ENCODE measurements around the gene NUDT22.
"Not testable (repeated sequence)": the region's sequence is repeated elsewhere in the genome, so short reads cannot be mapped to it uniquely, and the experiment has no call there.

Gene NUDT22

DNA sequence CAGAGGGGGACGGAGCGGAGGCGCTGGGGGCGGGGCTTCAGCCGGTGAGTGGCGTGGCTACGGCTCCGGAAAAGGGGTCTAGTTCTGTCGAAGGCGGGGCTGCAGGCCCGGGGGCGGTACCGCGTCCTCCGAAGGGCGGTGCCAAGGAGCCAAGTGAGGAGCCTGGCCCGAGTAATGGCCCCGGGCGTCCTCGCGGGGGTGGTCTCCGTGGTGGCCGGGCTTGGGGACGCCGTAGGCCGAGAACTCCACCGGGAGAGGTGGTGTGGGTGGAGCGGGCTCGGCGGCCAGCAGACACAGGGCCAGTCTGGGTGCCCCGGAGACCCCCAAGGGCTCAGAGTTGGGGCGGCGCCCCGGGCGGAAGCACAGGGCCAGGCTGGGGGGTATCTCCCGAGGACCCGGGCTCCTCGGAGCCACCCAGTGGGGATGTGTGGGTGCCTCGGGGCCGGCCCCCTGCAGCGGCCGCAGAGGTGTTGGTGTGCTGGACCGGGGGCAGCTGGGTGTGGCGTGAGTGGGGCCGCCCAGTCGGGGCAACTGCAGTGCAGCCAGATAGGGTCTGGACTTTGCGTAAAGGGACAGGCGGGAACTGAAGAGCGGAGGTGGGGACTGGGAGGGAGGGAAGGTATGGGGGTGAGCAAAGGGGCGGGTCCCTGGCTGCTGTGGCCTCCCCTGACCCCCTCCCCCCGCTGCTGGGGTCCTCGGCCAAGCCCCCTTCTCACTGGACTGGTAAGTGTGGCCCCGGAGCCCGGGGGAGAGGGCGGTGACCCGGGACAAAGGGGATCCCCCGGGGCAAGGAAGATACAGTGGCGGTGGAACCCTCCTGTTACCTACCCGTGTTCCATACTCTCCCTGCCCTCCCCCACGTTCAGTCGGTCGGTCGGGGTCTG, 15.7 kb downstream of the NUDT22 start:
- peak in 1 of 2 experiments; percentile 98 for DNase-seq (ENCODE audit: low read depth in 2 of 2)

- DNase-seq (ENCODE audit: low read depth in 2 of 2) = no peak
These were observed 17.3 kb downstream of the NUDT22 start for GRCh38 chr11:64243236-64243854.

DNA sequence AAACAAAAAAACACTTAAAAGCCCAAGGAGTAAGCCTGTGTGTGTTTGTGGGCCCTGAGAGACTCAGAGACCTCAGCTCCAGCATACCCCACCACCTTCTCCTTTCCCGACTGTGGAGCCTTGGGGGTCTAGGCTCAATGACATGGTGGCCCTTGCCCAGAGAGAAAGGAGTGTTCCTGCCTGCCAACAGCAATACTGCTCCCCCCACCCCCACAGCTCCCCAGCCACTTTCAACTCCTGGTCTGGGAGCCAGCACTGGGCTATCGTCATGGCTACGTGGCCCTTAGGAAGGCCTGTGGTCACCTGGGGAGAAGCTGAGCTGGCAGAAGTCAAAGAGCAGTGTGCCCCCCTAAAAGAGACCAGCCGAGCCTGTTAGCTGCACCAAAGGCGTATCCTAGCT, 18.0 kb downstream of the NUDT22 start:
- DNase-seq (ENCODE audit: low read depth in 2 of 2) = no peak

DNA sequence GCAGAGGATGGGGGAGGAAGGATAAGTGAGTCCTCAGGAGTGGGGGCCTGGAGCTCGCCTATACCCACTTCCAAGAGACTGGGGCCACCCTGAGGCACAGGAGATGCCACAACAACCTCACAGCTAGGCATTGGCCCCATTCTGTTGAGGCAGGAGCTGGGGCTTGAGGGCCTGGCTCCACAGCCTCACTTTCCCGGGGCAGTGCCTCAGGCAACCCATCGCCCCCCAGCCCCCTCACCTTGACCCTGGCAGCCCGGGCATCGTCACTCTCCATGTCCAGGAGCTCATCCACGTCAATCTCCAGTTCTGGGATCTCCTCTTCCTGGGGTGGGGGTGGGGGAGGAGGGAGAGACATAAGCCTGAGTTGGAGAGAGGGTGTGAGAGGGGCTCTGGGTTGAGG, 18.9 kb downstream of the NUDT22 start:
- DNase-seq (ENCODE audit: low read depth in 2 of 2) = no peak

- DNase-seq (ENCODE audit: low read depth in 2 of 2) = no peak
These were observed 19.3 kb downstream of the NUDT22 start for GRCh38 chr11:64245401-64245796.

GRCh38 chr11:64245797-64246620, 19.9 kb downstream of the NUDT22 start:
- peak; percentile 65 to 68 for DNase-seq (ENCODE audit: low read depth in 2 of 2)

DNA sequence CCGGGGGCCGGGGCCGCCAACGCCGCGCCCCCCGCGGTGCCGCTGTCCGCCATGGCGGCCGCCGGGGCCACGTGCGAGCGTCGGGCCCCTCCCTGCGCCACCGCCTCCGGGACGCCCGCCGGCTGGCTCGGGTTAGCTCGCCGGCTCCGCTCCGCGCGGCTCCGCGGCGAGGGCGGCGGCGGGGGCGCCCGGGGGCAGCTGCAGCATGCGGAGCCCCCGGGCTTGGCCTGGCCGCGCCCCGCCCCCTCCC, 20.5 kb downstream of the NUDT22 start:
- not testable (repeated sequence) for DNase-seq (ENCODE audit: low read depth in 2 of 2)

- DNase-seq (ENCODE audit: low read depth in 2 of 2) = peak; percentile 58 to 60
These were observed 21.0 kb downstream of the NUDT22 start, which contains the start of gene PPP1R14B for GRCh38 chr11:64246871-64247728. Gene PPP1R14B, minus strand, starts transcription at chr11:64246943. Its CDS starts 270 bp downstream, at chr11:64246673.

DNA sequence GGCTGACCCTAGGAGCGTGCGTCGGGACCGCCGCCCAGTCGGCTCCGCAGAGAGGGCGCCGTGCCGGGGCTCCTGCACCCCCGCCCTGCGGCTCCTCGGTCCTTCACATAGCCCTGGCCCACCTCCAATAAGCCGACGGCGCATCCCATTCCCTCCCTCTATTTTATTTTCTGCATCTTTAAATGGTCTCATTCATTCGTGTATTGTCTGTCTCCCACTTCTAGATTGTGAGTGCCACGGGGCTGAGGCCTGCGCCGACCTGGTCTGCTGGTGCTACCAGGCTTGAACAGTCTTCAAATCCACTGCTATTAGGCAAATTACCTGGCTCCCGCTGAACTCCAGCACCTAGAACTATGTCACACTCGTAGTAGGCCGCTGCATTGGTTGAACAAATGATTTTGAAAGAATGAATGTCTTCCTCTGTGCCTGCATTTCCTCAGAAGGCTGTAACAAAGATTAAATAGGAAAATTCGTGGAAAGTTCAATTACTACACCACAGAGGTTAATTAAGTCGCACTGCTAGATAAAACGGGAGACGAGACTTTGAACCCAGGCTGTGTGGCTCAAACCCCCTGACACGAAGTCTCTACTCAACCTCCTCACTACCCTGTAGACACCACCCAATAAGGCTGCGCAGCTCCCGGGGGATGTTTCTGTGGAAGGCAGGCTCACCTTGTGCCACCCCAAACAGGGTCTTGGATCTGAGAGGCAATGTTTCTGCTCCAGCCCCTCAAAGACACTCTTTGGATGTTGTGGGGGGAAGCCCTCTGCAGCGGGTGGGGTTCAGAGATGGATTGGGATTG, 21.9 kb downstream of the NUDT22 start:
- DNase-seq (ENCODE audit: low read depth in 2 of 2) = no peak

DNA sequence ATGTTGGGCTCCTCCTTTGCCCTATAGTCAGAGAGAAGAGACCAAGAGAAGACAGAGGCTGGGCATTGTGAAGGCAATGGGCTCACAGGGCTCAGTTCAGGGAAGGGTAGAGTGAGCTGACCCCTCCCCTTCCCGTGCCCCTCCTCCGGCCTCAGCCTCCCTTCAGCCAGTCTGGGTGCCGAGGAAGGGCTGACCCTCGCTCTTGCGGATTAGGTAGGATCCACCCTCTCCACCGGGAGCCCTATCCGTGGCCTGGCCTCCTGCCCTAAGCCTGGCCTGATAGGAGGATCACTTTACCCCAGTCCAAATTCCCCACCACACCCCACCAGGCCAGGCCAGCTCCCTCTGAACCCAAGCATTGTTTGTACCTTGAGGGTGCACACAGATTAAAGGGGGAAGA, 22.5 kb downstream of the NUDT22 start:
- DNase-seq (ENCODE audit: low read depth in 2 of 2) = no peak

- DNase-seq (ENCODE audit: low read depth in 2 of 2) = no peak
These were observed 23.0 kb downstream of the NUDT22 start for GRCh38 chr11:64249038-64249437.

- no peak for DNase-seq (ENCODE audit: low read depth in 2 of 2)
These were observed 23.7 kb downstream of the NUDT22 start for GRCh38 chr11:64249563-64250414.

DNA sequence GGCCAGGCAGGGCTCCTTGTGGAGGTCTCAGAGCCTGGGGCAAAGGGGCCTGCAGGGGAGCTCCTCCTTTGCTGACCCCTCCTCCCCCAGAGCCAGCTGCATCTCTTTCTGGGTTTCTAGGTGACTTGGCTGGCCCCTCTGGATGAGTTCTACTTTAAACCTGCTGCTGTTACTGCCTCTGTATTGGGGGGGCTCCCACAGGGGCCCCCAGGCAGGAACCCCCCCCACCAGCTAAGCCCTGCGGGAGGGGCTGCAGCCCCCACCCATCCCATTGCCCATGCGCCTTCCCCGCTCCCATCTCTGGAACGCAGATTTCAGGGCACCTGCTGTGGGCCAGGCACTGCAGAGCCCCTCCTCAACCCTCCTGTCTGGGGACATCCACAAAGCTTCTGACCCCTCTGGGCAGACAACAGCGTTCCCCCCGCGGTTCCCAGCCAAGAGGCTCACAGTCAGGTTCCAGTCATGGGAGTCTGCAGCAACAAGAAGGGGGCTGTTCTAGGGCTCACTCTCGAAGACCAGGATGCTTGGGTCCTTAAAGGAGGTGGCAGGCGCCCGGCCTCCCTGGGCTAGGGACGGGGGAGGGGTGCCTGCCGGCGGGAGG, 24.4 kb downstream of the NUDT22 start:
- no peak for DNase-seq (ENCODE audit: low read depth in 2 of 2)

DNA sequence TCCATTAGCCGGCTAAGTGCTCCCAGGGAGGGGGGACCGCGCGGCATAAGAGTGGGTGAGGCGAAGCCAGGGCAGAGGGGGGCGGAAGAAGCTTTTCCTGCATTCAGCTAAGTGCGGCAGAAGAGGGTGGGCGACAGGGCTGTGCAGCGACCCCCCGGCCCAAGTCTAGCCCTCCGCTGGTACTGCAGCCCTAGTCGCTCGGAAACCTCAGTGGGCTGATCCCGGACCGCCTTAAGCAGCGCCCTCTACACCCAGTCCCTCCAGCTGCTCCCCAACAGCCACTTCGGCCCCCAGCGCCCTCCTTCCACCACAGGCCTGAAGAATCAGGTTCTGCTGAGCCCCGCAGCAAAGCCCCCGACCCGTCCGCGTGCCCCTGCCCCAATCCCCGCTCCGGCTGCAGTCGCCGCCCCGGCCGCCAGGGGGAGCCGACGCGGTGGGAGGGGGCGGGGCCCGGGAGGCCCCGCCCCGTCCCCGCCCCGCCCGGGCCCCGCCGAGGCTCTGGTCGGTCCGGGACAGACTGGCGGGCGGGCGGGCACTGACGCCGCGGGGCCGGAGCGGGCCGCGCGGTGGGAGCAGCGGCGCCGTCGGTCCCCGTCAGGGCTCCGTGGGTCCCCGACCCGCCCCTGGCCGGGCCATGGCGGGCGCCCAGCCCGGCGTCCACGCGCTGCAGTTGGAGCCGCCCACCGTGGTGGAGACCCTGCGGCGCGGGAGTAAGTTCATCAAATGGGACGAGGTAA, 25.1 kb downstream of the NUDT22 start, which contains the start of gene PLCB3:
Gene PLCB3 (plus strand): TSS at position 515 of the 737 bp plus-strand sequence. CDS start 120 bp downstream, at position 635.
- DNase-seq (ENCODE audit: low read depth in 2 of 2) = no peak

- DNase-seq (ENCODE audit: low read depth in 2 of 2) = no peak
These were observed 25.6 kb downstream of the NUDT22 start for GRCh38 chr11:64251753-64252002.

GRCh38 chr11:64252003-64252872, 26.2 kb downstream of the NUDT22 start:
- no peak for DNase-seq (ENCODE audit: low read depth in 2 of 2)

- no peak for DNase-seq (ENCODE audit: low read depth in 2 of 2)
These were observed 27.0 kb downstream of the NUDT22 start for GRCh38 chr11:64253043-64253442.

DNA sequence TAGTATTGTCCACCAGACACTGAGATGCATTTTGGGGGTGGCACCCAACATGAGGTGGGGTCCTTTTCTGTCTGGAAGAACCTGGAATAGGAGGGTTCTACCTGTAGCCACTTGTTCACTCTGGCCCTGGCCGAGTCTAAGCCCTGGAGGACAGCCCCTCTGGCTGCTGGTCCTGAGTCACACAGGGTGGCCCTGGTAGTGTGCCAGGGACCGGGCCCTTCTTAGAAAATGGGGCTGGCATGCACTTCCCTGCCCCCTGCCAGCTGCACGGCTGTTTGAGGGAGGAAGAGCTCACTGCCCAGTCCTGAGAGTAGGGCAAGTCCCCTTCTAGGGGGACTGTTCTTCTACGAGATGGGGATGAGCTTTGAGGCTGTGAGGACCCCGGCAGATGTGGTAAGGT, 27.4 kb downstream of the NUDT22 start:
- no peak for DNase-seq (ENCODE audit: low read depth in 2 of 2)
